ENCODE data around the gene SLC16A12.

- TF ChIP-seq POLR2A (IDR thresholded peaks at IDR 0.05; ENCODE audit: low read depth, low read length) (no peak), TAF1 (IDR thresholded peaks at IDR 0.05; ENCODE audit: borderline replicate concordance, low read depth, low read length) (no peak)
These were observed 57.2 kb downstream of the SLC16A12 start for GRCh38 chr10:89478085-89478738.
